ENCODE measurements around the gene ZNF485.
"Not testable (repeated sequence)": the region's sequence is repeated elsewhere in the genome, so short reads cannot be mapped to it uniquely, and the experiment has no call there.

ZNF485 gene

DNA sequence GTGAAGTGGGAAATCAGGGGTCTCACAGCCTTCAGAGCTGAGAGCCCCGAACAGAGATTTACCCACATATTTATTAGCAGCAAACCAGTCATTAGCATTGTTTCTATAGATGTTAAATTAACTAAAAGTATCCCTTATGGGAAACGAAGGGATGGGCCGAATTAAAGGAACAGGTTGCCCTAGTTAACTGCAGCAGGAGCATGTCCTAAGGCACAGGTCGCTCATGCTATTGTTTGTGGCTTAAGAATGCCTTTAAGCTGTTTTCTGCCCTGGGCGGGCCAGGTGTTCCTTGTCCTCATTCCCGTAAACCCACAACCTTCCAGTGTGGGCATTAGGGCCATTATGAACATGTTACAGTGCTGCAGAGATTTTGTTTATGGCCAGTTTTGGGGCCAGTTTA, 4.7 kb upstream of the ZNF485 start:
- not testable (repeated sequence) for DNase-seq (ENCODE audit: low read depth in 1 of 2, low spot score in 1 of 2)

DNA sequence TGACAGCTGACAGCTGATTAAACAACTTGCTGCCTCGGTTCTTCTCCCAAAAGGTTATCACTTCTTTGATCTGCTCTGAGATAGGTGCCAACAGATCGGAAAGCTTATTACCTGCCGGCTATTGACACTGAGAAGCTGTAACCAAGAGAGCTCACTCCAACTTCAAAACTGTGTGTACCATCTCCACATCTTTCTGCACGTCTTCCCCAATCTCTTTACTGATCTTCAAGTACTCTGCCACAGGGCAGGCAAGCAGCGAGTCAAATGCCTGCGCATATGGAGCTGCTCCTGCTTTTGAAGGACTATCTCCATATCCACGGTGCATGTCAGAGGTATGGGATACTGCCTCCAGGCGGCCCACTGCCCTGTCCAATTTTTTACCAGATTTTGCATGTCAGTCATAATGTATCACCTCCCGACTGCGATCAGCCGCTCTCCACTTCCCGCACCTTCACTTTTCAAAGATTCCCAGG, 352 bp upstream of the ZNF485 start:
- DNase-seq (ENCODE audit: low read depth in 1 of 2, low spot score in 1 of 2): no peak

DNA sequence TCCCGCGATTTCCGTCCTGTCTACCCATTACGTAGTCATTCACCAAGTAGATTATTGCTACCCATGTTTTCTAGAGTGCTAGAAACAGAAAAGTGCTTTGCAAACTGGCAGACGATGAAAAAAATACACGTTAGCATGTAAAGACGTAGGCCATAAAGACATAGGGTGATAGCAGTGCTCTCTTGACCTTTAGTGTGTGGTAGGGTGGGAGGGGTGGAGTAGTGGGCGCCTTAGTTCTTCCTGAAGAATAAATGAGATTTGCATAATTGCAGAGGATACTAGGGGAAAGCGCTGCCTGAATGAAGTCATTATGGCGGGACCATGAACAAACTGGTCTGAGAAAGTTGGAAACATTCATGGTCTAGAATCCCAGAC, 948 bp downstream of the ZNF485 start:
- DNase-seq (ENCODE audit: low read depth in 1 of 2, low spot score in 1 of 2): no peak

DNA sequence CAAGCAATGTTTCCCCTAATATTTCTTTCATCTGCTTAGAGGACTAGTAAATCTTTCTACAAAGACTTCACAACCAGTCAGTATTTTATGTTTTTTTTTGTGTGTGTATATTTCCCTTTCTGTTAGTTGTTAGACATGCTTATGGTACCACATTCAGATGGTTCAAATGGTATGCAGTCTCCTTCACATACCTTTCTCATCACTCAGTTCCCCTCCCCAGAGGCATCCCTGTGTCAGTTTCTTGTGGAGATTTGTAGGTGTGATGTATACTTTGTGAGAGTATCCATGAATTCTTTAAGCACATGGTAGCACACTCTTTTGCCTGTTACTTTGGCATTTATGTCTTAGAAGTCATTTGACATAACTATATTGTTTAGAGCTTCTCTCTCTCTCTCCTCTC, 4.4 kb downstream of the ZNF485 start:
- no peak for DNase-seq (ENCODE audit: low read depth in 1 of 2, low spot score in 1 of 2)

DNA sequence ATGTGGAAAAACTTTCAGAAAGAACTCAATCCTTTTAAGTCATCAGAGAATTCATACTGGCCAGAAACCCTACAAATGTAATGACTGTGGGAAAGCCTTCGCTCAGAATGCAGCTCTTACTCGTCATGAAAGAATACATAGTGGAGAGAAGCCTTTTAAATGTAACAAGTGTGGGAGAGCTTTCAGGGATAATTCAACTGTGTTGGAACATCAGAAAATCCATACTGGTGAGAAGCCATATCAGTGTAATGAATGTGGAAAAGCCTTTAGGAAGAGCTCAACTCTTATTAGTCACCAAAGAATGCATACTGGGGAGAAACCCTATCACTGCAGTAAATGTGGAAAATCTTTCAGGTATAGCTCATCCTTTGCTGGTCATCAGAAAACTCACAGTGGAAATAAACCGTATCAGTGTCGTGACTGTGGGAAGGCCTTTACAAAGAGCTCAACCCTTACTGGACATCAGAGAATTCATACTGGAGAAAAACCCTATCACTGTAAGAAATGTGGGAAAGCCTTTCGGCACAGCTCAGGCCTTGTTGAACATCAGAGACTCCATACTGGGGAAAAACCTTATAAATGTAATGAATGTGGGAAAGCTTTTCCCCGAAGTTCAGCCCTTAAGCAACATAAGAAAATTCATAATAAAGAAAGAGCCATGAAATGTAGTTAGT, 10.6 kb downstream of the ZNF485 start:
- DNase-seq (ENCODE audit: low read depth in 1 of 2, low spot score in 1 of 2): no peak

DNA sequence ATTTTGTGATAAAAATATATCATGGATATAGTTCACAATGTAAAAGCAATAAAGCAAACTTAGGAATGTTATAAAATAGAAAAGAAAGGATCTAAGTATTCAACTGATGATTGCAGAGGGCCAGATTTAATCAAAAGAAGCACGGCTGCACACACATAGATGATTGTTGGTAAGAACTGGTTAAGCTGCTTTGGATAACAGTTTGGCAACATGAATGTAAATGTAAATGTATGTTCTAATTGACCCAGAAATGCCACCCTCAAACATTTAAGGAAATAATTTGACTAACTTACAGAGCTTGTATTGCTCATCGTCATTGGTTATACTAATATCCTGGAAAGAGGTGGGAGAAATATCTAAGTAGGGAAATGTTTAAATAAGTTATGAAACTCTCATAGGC, 13.1 kb downstream of the ZNF485 start:
- DNase-seq (ENCODE audit: low read depth in 1 of 2, low spot score in 1 of 2): no peak

DNA sequence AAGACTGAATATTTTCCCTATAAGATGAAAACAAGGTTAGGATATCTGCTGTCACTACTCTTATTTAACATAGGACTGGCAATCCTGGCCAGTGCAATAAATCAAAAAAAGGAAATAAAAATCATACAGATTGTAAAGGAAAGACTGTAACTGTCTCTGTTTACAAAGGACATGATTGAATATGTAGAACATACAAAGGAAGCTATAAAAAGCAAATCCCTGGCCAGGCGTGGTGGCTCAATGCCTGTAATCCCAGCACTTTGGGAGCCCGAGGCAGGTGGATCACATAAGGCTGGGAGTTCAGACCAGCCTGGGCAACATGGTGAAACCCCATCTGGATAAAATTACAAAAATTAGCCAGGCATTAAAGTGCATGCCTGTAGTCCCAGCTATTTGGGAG, 15.8 kb downstream of the ZNF485 start:
- DNase-seq (ENCODE audit: low read depth in 1 of 2, low spot score in 1 of 2): no peak

DNA sequence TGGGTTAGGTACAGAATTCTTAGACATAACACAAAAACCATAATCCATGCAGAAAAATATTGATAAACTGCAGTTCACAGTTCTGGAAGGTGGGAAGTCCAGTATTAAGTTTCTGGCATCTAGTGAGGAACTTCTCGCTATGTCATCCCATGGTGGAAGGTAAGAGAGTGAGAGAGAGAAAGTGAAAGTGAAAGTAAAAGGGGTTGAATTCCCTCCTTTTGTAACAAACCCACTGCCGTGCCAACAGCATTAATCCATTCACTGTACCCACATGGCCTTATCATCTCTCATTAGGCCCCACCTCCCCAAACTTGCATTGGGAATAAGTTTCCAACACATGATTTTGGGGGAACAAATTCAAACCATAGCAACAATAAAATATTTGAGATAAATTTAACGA, 17.1 kb downstream of the ZNF485 start:
- DNase-seq (ENCODE audit: low read depth in 1 of 2, low spot score in 1 of 2): no peak

DNA sequence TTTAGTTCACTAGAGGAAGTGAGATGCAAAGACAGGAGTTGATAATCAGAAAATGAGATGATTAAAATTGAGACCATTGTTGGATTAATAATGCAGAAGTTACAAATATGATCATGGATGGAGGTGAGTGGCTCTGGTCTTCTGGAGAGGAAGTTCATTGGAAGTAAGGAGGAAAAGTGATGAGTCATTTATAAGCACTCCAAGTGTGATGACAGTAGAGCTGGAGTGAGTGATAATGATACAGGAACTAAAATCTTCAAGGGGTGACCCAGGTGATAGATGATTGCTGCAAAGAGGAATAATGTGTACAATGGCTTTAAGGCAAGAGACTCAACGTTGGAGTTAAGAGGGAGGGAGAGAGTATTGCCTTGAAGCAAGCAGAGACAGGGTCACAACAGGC, 21.7 kb downstream of the ZNF485 start:
- no peak for DNase-seq (ENCODE audit: low read depth in 1 of 2, low spot score in 1 of 2)

DNA sequence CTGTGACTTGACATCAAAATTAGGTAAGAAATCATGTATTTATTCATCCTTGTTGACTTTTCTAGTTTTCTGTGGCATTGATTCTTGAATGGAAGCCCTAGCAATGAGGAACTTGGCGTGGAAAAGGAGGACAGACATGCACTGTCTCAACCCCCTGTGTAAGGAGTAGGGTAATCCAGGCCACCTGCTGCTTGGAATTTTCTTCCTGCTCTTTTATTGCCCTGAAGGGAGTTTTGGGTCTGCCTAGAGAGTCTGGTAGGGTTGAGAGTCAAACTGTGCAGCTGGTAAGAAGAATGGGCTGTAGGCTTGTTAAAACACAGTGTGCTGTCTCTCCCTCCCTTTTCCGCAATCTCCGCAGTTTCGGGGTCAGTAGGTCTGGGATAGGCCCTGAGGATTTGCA, 22.7 kb downstream of the ZNF485 start:
- DNase-seq (ENCODE audit: low read depth in 1 of 2, low spot score in 1 of 2): no peak

DNA sequence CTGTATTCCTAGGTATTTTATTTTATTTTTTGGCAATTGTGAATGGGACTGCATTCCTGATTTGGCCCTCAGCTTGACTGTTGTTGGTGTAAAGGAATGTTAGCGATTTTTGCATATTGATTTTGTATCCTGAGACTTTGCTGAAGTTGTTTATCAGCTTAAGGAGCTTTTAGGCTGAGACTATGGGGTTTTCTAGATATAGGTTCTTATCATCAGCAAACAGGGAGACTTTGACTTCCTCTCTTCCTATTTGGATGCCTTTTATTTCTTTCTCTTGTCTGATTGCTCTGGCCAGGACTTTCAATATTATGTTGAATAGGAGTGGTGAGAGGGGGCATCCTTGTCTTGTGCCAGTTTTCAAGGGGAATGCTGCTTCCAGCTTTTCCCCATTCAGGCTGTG, 29.6 kb downstream of the ZNF485 start:
- DNase-seq (ENCODE audit: low read depth in 1 of 2, low spot score in 1 of 2): not testable (repeated sequence)

DNA sequence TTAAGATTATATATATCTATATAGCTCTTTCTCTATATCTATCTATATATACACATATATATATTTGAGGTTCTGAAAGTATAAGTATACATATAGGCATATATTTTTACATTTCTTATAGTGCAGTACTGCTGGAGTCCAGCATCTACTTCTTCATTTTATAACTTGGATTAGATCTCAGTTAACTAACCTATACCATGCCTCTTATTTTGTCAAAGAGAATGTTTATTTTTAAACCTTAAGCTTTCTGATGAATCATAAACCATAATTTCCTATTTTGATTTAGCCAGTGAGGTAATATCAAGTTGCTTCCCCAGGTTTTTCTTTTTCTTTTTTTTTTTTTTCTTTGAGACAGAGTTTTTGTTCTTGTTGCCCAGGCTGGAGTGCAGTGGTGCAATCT, 34.4 kb downstream of the ZNF485 start:
- DNase-seq (ENCODE audit: low read depth in 1 of 2, low spot score in 1 of 2): no peak

DNA sequence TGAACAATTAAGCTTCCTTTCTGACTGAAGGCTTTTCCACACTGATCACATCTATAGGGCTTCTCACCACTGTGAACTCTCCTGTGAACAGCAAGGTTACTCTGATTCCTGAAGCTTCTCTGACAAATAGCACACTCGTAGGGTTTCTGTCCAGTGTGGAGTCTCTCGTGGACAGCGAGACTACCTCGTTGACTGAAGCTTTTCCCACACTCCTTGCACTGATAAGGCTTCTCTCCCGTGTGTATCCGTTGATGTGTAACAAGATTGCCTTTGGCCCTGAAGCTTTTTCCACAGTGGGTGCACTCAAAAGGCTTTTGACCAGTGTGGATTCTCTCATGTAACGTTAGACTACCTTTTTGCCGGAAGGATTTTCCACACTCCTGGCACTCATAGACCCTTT, 38.0 kb downstream of the ZNF485 start:
- DNase-seq (ENCODE audit: low read depth in 1 of 2, low spot score in 1 of 2): no peak

DNA sequence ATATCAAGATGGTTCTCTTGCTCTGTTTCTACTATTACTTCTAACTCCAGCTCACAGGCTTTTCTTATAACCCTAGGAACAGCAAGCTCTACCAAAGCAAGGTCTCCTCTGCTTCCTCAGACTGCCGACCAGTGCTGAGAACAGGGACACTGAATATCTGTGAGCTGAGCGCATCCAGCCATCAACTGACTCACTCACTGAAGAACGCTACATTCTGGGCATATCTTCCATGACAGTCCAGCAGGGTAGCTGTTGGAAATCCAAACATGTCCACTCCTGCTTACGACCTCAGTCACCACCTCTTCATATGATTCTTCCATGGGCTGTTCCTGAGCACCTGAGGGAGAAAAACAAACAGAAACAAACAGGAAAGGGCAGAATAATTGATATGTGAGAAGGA, 39.6 kb downstream of the ZNF485 start:
- no peak for DNase-seq (ENCODE audit: low read depth in 1 of 2, low spot score in 1 of 2)

DNA sequence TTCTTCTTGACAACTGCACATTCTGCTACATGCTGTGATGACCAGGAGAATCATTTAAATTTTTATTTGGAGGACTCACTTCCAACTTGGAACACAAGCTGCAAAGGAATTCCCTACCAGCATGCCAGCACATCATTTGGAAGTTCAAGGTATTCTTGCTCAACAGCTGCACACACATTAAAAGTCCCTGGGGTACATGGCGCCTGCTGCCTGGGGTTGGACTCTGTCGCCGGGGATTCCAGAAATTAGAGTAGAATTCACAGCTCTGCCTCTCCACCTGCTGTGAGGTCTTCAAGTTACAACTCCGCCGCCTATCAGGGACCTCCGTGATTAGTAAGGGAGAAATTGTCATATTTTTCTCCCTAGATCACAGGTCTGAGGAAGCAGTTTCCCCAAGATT, 41.3 kb downstream of the ZNF485 start:
- DNase-seq (ENCODE audit: low read depth in 1 of 2, low spot score in 1 of 2): no peak

DNA sequence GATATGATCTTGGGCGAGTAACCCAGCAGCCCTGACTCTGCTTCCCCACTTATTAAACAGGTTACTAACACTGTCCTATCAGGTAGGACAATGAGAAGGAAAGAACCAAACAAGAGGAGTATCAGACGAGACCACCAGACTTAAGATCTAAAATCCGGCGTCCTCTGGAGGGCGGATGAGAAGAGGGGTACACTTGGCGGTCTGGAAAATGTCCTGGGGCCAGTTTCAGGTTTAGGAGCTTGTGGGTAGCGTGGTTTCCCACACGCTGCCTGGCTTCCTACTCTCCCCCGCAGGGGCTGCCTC, 41.8 kb downstream of the ZNF485 start:
- no peak for DNase-seq (ENCODE audit: low read depth in 1 of 2, low spot score in 1 of 2)

DNA sequence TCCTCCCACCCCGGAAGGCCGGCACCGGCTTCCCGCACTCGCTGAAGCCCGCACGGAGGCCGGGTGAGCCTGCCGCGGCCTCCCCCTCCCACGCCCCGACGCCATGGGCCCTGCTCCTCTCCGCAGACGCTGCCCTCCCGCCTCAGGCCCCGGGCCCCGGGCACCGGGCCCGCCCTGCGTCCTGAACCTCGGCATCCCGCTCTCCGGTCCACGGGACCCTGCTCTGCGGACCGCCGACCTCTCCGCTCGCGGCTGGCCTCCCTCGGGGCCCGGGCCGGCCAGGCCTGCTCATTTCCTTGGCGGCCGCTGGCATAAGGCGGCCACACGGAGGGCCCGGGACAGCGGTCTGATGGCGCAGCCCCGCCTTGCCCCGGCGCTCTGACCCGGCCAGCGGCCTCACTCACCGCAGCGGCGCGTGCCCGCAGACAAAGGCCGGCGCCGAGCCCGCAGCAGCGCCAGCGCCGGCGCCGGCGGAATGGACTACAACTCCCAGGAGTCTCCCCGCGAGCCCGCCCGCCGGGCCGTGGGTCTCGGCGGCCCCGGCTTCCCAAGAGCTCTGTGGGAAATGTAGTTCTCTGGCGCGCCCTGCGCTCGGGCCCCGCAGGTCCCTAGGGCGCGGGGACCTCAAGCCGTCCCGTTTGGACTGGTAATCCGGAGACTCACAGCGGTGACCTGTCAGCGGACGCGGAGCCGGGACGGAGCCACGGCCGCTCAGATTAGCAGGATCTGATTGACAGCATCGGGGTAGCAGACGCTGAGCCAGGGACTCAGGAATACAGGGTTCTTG, 42.4 kb downstream of the ZNF485 start, which contains the start of gene ZNF32:
TSS of gene ZNF32 (minus strand) at position 484 of the 787 bp plus-strand sequence. CDS start 2,748 bp downstream, outside the sequence.
- peak; percentile 64 to 72 for DNase-seq (ENCODE audit: low read depth in 1 of 2, low spot score in 1 of 2)

DNA sequence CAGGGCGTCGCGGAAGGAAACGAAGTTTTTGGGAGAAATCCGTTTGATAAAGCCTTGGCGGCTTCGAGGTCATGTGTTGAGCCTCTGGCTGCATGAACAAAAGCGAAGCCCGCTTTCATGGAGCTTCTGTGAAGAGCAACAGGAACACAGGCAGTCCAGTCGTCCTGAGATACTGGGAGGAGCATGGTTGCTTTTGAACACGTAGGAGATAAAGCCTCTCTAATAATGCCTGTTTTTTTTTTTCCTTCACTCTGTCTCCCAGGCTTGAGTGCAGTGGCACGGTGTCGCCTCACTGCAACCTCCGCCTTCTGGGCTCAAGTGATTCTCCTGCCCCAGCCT, 42.9 kb downstream of the ZNF485 start:
- no peak for DNase-seq (ENCODE audit: low read depth in 1 of 2, low spot score in 1 of 2)

DNA sequence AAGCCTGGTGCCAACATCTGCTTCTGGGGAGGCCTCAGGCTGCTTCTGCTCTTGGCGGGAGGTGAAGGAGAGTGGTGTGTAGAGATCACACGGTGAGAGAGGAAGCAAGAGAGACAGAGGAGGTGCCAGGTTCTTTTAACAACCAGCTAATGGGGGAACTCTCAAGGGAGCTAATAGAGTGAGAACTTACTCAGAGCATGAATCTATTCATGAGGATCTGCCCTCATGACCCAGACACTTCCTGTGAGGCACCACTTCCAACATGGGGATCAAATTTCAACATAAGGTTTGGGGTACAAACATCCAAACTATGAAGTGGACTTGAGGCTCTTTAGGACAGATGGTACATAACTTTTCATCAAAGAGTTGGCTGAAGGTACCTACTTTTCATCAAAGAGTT, 47.5 kb downstream of the ZNF485 start:
- no peak for DNase-seq (ENCODE audit: low read depth in 1 of 2, low spot score in 1 of 2)

DNA sequence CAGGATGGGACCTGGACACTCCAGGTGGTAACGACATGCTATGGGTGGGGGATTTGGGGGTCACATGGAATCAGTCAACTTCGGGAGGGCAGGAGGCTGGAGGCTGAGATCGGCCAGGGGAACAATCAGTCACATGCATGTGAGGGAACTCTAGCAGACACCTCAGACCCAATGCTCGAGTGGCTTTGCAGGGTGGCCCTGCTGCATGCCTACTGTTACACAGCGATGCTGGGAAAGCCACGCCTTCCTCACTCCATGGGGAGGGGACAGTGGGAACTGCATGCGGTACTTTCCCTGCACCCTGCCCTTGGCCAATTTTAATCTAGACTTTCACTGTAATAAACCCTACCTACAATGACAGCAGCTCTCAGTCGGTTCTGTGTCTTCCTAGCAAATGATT, 49.1 kb downstream of the ZNF485 start:
- DNase-seq (ENCODE audit: low read depth in 1 of 2, low spot score in 1 of 2): no peak

DNA sequence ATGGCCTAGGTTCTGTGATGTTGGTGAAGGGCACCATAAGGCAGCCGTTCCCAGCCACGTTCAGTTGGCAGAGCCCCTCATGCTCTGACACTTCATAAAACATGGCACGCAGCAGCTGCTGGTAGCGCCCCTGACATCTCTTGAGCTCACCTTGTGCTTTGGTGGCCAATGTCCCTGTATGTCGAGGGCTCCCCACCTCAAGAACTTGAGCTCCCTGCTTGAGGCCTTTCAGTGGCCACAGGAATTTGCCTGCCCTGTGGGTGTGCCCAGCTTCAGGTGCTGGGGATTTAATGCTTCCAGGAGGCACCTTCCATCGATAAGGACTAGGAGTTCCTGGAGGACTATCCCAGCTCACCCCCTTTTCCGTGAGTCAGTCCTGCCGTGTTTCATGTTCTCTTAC, 52.0 kb downstream of the ZNF485 start:
- DNase-seq (ENCODE audit: low read depth in 1 of 2, low spot score in 1 of 2): no peak

DNA sequence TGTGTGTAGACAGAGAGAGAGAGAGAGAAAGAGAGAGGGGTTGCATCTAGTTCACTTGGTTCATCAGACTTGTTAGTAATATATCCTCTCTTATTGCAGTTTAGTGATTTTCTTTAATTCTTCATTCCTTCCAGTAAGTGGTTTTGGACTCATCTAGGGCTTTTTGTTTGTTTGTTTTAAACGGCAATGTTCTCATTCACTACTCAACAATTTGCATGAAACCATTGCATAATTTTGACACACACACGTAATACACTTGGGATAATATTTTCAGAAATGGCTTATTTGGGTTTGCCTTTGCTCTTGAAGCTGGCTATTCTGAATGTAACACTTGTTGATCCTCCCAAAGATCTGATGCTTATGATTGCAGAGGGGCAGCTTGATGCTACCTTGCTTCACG, 58.8 kb downstream of the ZNF485 start:
- no peak for DNase-seq (ENCODE audit: low read depth in 1 of 2, low spot score in 1 of 2)

DNA sequence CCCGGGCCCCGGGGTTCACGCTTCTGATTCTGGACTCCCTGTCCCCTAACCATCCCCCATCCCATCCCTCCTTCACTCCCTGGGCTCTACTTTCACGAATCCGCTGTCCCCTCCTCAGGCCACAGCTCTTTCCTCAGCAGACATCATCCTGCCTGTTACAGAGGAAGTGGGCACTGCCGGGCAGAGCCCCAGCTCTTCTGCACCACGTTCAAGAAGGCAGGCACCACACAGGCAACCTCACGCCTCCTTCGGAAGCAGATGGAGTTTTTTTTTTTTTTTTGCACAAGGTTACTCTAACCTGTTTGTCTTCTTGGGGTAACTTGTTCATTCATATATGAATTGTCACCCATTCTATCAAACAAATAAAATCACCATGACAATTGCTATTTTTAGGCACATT, 60.3 kb downstream of the ZNF485 start:
- no peak for DNase-seq (ENCODE audit: low read depth in 1 of 2, low spot score in 1 of 2)

All from stimulated activated CD4-positive, alpha-beta T cell treated with anti-CD3 and anti-CD28 coated beads, Interleukin-15, amount 100 ng/mL, for 1 hour (primary cell).